Stimulated activated CD8-positive, alpha-beta memory T cell treated with anti-CD3 and anti-CD28 coated beads, Interleukin-7, amount 100 ng/mL, for 24 hours (primary cell): ENCODE measurements around the gene NOP9.
"Not testable (repeated sequence)": the region's sequence is repeated elsewhere in the genome, so short reads cannot be mapped to it uniquely, and the experiment has no call there.

Source experiments
- DNase-seq: peaks from one replicate; pipeline ENCODE4 v3.0.0-alpha.2; 2020; ENCODE audit warnings: low read depth

NOP9 gene

GRCh38 chr14:24310265-24310645 lies 10.6 kb downstream of the NOP9 start:
- DNase-seq = no peak

- no peak for DNase-seq
Observed at GRCh38 chr14:24310646-24311604, 11.3 kb downstream of the NOP9 start, which contains the start of gene LTB4R. TSS of gene LTB4R (plus strand) at chr14:24311502. CDS start at chr14:24315652, 4,150 bp downstream.

- no peak for DNase-seq
Observed at GRCh38 chr14:24311837-24312615, 12.4 kb downstream of the NOP9 start.

GRCh38 chr14:24312736-24313507 lies 13.3 kb downstream of the NOP9 start:
- DNase-seq = no peak

GRCh38 chr14:24313913-24314312 lies 14.3 kb downstream of the NOP9 start:
- DNase-seq = no peak

GRCh38 chr14:24314377-24315193 lies 14.9 kb downstream of the NOP9 start:
- no peak for DNase-seq

- no peak for DNase-seq
Observed at GRCh38 chr14:24315243-24315806, 15.7 kb downstream of the NOP9 start.

GRCh38 chr14:24315807-24316596 lies 16.4 kb downstream of the NOP9 start:
- DNase-seq = no peak

GRCh38 chr14:24316597-24316950 lies 16.9 kb downstream of the NOP9 start:
- no peak for DNase-seq

- no peak for DNase-seq
Observed at GRCh38 chr14:24317141-24317928, 17.7 kb downstream of the NOP9 start.

- DNase-seq = no peak
Observed at GRCh38 chr14:24321212-24321975, 21.7 kb downstream of the NOP9 start.

GRCh38 chr14:24322672-24323071 lies 23.0 kb downstream of the NOP9 start:
- no peak for DNase-seq

- DNase-seq = no peak
Observed at GRCh38 chr14:24323341-24323740, 23.7 kb downstream of the NOP9 start.

- DNase-seq = no peak
Observed at GRCh38 chr14:24324024-24324423, 24.4 kb downstream of the NOP9 start.

- DNase-seq = no peak
Observed at GRCh38 chr14:24325041-24325530, 25.4 kb downstream of the NOP9 start.

GRCh38 chr14:24325963-24326362 lies 26.3 kb downstream of the NOP9 start:
- no peak for DNase-seq

- DNase-seq = no peak
Observed at GRCh38 chr14:24327303-24327702, 27.7 kb downstream of the NOP9 start.

- not testable (repeated sequence) for DNase-seq
Observed at GRCh38 chr14:24327914-24328313, 28.3 kb downstream of the NOP9 start.
